Activated CD8-positive, alpha-beta memory T cell treated with anti-CD3 and anti-CD28 coated beads for 1 hour (primary cell): ENCODE measurements around the gene TDG.
"Not testable (repeated sequence)": the region's sequence is repeated elsewhere in the genome, so short reads cannot be mapped to it uniquely, and the experiment has no call there.

Experiments
- DNase-seq, 2 donors: peaks; one replicate each; pipeline ENCODE4 v3.0.0-alpha.2; 2020; ENCODE audit warnings: low read depth in 1 of 2; ENCODE audit errors: extremely low read depth in 1 of 2

Gene TDG

GRCh38 chr12:104012331-104012730 is 46.7 kb downstream of the TDG start:
- DNase-seq: no peak

GRCh38 chr12:104021862-104022261 is 56.2 kb downstream of the TDG start:
- not testable (repeated sequence) for DNase-seq

DNA sequence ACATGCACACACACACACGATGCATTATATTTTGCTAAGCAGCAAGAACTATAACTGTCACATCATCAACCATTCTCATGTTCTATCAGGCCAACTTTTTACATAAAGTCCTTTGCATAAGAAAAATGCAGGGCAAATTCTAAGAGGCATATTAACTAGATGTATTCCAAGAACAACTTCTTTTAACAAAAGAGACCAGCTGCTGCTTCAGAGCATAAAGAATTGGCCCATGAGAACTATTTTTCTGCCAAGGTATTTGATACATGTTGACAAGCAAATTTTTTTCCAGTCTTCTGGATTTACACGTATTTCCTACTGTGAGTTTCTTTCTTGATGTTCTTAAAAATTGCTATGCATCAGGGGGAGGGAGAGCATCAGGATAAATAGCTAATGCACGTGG is 57.1 kb downstream of the TDG start:
- no peak for DNase-seq

DNA sequence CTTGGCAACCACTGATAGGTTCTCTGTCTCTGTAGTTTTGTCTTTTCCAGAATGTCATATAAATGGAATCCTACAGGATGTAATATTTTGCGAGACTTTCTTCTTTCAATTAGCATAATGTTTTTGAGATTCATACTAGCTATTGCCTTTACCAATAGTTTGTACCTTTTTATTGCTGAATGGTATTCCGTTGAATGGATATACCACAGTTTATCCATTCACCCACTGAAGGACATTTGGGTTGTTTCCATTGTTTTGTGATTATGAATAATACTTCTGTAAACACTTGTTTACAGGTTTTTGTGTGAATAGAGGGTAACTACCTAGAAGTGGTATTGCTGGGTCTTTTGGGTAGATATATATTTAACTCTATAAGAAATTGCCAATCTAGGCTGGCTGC is 58.0 kb downstream of the TDG start:
- no peak for DNase-seq

- no peak for DNase-seq
These were observed 58.7 kb downstream of the TDG start for GRCh38 chr12:104024348-104024747.

DNA sequence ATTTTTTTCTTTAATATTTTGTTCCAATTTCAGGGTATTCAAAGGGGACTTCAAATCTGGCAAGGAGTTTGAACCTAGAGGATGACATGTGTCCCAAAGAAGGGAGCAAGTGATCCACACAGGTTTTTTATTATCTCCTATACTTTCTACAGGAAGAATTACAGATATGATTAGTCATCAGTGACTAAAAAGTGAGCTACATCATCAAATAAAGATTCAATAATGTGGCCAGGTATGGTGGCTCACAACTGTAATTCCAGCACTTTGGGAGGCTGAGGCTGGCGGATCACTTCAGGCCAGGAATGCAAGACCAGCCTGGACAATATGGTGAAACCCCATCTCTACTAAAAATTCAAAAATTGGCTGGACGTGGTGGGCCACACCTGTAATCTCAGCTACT is 60.1 kb downstream of the TDG start:
- no peak for DNase-seq

- DNase-seq: no peak
These were observed 61.3 kb downstream of the TDG start for GRCh38 chr12:104026841-104027599.

- DNase-seq: not testable (repeated sequence)
These were observed 64.9 kb downstream of the TDG start for GRCh38 chr12:104030596-104030995.

- not testable (repeated sequence) for DNase-seq
These were observed 70.5 kb downstream of the TDG start for GRCh38 chr12:104036143-104036542.
